HG02571 (cell line): Measurements from ENCODE around the gene ZNF417.
"Not testable (repeated sequence)": the region's sequence is repeated elsewhere in the genome, so short reads cannot be mapped to it uniquely, and the experiment has no call there.

ENCODE experiments used
- ATAC-seq: cut with Tn5 transposase; IDR thresholded peaks from one replicate; pipeline ENCODE4 v1.9.1; 2021; ENCODE audit warnings: mild to moderate bottlenecking, moderate library complexity; ENCODE audit not compliant: unreplicated experiment

ZNF417 gene

GRCh38 chr19:57916168-57916995 is at the start of gene ZNF417:
TSS of gene ZNF417 (minus strand) at chr19:57916592. CDS start at chr19:57916411, 181 bp downstream.
- peak; percentile 97 for ATAC-seq

GRCh38 chr19:57964761-57965160 is 48.4 kb upstream of the ZNF417 start:
- no peak for ATAC-seq

- ATAC-seq = no peak
Observed at GRCh38 chr19:57961785-57962184, 45.4 kb upstream of the ZNF417 start.

GRCh38 chr19:57954996-57955395 is 38.6 kb upstream of the ZNF417 start:
- no peak for ATAC-seq

GRCh38 chr19:57949702-57950101 is 33.3 kb upstream of the ZNF417 start:
- ATAC-seq = no peak

- ATAC-seq = no peak
Observed at GRCh38 chr19:57949296-57949695, 32.9 kb upstream of the ZNF417 start.

- peak; percentile 80 for ATAC-seq
Observed at GRCh38 chr19:57947419-57948134, 31.2 kb upstream of the ZNF417 start, which contains the start of gene ZNF256. TSS of gene ZNF256 (minus strand) at chr19:57947706. CDS start at chr19:57947474, 232 bp downstream.

- ATAC-seq = no peak
Observed at GRCh38 chr19:57947088-57947418, 30.7 kb upstream of the ZNF417 start.

GRCh38 chr19:57946316-57946715 is 29.9 kb upstream of the ZNF417 start:
- ATAC-seq = no peak

GRCh38 chr19:57941593-57941992 is 25.2 kb upstream of the ZNF417 start:
- no peak for ATAC-seq

GRCh38 chr19:57935731-57936130 is 19.3 kb upstream of the ZNF417 start:
- no peak for ATAC-seq

GRCh38 chr19:57934820-57935665 is 18.7 kb upstream of the ZNF417 start, which contains the start of gene ZNF418:
TSS of gene ZNF418 (minus strand) at chr19:57935402. CDS start at chr19:57933822, 1,580 bp downstream.
- no peak for ATAC-seq

- ATAC-seq = no peak
Observed at GRCh38 chr19:57927587-57927986, 11.2 kb upstream of the ZNF417 start.

- no peak for ATAC-seq
Observed at GRCh38 chr19:57914531-57914930, 1.9 kb downstream of the ZNF417 start.

- ATAC-seq = no peak
Observed at GRCh38 chr19:57907394-57907793, 9.0 kb downstream of the ZNF417 start.

GRCh38 chr19:57905258-57905657 is 11.1 kb downstream of the ZNF417 start:
- ATAC-seq = no peak

- ATAC-seq = no peak
Observed at GRCh38 chr19:57903618-57904184, 12.7 kb downstream of the ZNF417 start.

GRCh38 chr19:57900311-57900710 is 16.1 kb downstream of the ZNF417 start:
- ATAC-seq = no peak

GRCh38 chr19:57890706-57891105 is 25.7 kb downstream of the ZNF417 start:
- not testable (repeated sequence) for ATAC-seq

- ATAC-seq = peak; percentile 51
Observed at GRCh38 chr19:57888560-57889231, 27.7 kb downstream of the ZNF417 start, which contains the start of gene ZNF814. TSS of gene ZNF814 (minus strand) at chr19:57889037. CDS start at chr19:57888802, 235 bp downstream.
